GM21528 (cell line): ENCODE data around the gene MEI4.

Experiments used
- ATAC-seq: cut with Tn5 transposase; IDR thresholded peaks from one replicate; pipeline ENCODE4 v1.9.1; 2021; ENCODE audit warnings: mild to moderate bottlenecking, moderate library complexity; ENCODE audit not compliant: unreplicated experiment, low FRiP score

MEI4 gene

GRCh38 chr6:77926198-77926751 is 273.4 kb downstream of the MEI4 start:
- ATAC-seq: no peak

- ATAC-seq: no peak
Observed at GRCh38 chr6:77930382-77930781, 277.5 kb downstream of the MEI4 start.

- ATAC-seq: no peak
Observed at GRCh38 chr6:77930952-77931351, 278.1 kb downstream of the MEI4 start.

GRCh38 chr6:77962070-77962469 is 309.2 kb downstream of the MEI4 start:
- ATAC-seq: no peak

GRCh38 chr6:77965449-77965848 is 312.6 kb downstream of the MEI4 start:
- ATAC-seq: no peak

- no peak for ATAC-seq
Observed at GRCh38 chr6:77972334-77972733, 319.5 kb downstream of the MEI4 start.
